Measurements from ENCODE around the gene SLC16A14.

DNA sequence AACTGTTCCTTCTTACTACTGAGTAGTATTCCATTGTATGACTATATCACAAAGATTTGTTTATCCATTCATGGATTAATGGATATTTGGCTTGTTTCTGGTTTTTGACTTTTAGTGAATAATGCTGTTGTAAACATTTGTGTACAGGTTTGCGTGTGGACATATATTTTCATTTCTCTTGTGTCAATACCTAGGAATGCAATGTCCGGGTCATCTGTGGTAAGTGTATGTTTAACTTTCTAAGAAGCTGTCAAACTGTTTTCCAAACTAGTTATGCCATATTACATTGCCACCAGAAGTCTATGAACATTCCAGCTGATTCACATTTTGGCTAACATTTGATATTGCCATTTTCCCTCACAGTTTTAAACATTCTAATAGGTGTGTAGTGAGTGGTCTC, 29.1 kb upstream of the SLC16A14 start:
- TF ChIP-seq, protein P1, sequence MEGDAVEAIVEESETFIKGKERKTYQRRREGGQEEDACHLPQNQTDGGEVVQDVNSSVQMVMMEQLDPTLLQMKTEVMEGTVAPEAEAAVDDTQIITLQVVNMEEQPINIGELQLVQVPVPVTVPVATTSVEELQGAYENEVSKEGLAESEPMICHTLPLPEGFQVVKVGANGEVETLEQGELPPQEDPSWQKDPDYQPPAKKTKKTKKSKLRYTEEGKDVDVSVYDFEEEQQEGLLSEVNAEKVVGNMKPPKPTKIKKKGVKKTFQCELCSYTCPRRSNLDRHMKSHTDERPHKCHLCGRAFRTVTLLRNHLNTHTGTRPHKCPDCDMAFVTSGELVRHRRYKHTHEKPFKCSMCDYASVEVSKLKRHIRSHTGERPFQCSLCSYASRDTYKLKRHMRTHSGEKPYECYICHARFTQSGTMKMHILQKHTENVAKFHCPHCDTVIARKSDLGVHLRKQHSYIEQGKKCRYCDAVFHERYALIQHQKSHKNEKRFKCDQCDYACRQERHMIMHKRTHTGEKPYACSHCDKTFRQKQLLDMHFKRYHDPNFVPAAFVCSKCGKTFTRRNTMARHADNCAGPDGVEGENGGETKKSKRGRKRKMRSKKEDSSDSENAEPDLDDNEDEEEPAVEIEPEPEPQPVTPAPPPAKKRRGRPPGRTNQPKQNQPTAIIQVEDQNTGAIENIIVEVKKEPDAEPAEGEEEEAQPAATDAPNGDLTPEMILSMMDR (IDR thresholded peaks at IDR 0.05; ENCODE audit: insufficient read depth, low read length) = no peak
- no peak for TF ChIP-seq REST (IDR thresholded peaks at IDR 0.05; ENCODE audit: insufficient replicate concordance, low read depth)

Measured in HL-60 (cell line).